Glomerular visceral epithelial cell (primary cell): ENCODE measurements around the gene OLFM1.

Experiments
- DNase-seq: peaks from one replicate; pipeline ENCODE4 v3.0.0-alpha.2; 2016; ENCODE audit errors: extremely low spot score

OLFM1 gene

GRCh38 chr9:135076143-135076875 lies 11.2 kb upstream of the OLFM1 start:
- no peak for DNase-seq

- no peak for DNase-seq
These were observed 10.5 kb upstream of the OLFM1 start for GRCh38 chr9:135076876-135077430.

DNA sequence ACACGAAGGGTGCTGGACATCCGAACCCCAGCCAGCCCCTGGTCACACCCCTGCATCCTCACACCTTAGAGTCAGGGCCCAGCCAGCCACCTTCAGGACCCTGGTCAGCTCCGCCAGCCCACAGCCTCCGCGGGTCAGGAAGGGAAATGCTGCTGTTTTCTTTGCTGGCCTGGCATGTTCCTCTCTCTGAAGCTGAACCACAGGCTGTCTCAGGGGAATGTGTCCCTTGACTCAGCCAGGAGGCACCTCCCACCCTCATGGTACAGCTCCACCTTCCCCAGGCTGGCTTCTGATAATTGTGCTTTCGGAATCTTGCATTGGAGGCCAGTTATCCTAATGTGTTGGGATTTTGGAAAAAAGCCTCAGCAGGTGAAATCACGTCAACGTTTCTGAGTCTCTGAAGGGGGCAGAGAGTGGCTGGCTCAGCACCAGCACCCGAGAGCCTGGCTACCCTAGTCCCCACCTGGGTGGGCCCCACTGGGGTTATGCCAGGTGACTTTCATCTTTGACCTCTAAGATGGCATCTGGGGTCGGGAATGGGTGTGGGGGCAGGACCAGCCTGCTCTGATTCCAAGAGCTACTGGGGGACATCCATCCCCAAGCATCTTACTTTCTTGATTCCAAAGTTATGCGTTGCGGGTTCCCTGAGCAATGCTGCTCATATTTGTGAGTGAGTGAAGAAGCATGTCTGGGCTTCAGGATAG lies 9.8 kb upstream of the OLFM1 start:
- DNase-seq, result no peak

- no peak for DNase-seq
These were observed 9.1 kb upstream of the OLFM1 start for GRCh38 chr9:135078361-135078821.

GRCh38 chr9:135079018-135079417 lies 8.4 kb upstream of the OLFM1 start:
- no peak for DNase-seq

DNA sequence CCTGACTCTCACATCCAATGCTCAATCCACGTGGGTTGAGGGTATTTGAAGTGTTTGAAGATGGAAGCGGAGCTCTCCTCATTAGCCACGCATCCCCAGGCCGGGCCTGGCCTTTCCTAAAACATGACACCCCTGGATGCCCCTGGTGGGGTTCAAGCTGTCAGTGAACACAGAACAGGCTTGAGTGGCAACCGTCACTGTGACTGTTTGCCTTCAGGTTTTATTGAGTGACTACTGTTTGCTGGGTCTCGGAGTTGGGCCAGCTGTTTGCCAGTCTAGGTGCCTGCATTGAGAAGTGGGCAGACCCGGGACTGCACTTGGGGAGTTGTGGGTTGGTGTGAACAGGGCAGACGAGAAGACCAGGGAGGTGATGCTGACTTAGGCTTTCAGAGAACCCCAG lies 7.8 kb upstream of the OLFM1 start:
- DNase-seq, result no peak

DNA sequence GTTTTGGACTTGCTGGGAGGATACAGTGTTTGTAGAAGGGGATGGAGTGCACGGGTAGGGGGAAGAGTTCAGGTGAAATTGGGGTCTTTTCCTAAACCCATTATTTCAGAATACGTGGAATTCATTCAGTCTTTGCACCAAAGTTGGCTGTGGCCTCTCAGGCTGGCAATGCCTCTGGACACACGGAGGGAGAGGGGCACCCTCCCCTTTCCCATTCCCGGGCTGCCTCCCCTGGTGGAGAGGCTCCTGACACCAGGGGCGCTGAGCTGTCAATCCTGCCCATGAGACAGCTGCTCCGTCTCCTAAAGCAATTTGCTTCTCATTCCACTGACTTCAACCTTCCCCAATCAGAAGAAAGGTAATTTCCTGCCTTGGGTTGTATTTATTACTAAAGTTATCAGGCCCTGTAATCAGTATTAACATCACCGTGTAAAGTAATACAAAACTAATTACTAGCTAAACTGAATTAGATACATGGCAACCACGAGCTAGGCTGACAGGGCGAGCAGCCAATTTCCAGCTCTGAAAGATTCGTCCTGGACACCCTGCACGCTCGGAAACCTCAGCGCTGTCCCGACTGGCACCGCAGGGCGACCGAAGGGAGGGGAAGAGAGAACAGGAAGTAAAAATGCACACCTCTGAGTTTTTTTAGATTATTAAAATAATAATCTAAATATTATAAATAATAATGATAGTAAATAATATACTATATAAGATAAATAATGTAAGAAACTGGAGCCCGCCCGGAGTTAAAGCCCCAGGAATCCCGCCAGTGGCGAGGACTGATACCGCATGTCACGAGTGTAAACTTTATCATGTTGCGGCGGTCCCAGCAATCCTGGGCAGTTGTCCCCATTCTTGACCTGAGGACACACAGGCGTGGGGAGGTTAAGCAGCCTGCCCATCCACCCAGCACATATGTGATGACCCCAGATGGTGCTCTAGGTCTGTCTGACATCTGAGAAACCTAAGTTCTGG lies 6.9 kb upstream of the OLFM1 start:
- no peak for DNase-seq

DNA sequence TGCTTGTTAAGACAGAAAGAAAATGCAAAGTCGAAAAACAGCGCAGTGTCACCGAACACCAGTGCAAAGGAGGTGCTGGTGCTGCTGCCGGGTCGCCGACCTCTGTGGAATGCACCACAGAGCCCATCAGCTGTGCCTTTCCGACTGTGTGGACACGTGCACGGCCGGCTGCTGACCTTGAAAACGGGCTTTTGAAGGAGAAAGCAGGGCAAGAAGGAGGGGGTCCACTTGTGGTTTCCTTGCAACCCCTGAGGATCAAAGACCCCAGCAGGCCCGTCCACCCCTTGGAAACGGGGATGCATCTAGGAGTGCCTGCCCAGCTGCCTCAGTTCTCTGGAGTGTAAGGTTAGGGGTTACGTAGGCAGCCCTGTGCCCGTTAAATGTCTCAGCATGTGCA lies 6.2 kb upstream of the OLFM1 start:
- DNase-seq, result no peak

DNA sequence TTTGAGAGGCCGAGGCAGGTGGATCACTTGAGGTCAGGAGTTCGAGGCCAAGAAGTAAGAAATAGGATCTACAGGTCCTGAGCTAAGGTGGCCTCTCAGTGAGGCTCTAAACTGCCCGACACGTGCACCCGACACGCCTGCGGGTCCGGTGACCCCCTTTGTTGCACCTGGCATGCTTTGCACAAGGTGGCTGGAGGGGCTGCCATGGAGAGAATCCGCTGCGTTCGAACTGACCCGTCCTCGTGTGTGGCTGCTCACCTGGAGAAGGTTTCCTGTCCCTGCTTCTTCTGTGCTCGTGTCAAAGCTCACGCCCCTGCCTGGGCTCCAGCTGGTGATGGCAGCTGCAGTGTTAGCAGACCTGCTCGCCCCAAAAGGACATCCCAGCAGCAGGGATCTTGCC lies 5.7 kb upstream of the OLFM1 start:
- DNase-seq, result no peak

DNA sequence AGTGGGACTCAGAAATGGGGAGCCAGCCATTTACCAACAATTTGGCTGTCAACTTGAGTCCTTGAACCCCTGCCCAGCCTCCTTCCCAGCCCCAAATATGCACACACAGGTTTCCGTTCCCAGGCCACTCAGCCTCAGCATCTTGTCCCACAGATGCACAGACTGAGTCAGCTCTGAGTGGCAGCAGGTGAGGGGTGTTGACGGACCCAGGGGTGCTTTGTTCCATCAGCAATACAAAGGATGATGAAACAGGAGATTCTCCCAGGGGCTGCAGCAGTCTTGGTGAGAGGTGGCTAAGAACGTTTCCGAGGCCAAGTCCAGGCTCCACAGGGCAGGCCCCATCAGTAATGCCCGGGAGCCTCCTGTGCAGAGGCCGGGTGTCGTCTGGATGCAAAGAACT lies 4.9 kb upstream of the OLFM1 start:
- no peak for DNase-seq

- no peak for DNase-seq
These were observed 4.1 kb upstream of the OLFM1 start for GRCh38 chr9:135083241-135083810.

DNA sequence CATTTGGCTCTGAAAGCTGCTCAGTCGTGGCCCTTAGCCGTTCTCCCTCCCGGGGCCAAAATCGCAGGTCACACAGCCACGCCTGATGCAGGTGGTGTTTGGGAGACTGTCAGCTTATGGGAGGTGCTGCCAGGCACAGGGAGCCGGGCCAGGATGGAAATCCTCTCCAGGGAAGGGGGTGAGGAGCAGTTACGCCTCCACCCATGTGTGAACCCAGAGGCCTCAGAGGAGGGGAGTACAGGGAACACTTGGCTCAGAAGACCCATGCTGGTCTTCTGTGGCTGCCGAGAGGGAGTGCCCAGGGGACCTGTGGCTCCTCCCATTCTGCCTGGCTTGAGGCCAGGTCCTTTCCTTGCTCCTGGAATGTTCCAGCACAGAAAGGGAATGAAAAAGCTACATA lies 3.6 kb upstream of the OLFM1 start:
- DNase-seq, result no peak

DNA sequence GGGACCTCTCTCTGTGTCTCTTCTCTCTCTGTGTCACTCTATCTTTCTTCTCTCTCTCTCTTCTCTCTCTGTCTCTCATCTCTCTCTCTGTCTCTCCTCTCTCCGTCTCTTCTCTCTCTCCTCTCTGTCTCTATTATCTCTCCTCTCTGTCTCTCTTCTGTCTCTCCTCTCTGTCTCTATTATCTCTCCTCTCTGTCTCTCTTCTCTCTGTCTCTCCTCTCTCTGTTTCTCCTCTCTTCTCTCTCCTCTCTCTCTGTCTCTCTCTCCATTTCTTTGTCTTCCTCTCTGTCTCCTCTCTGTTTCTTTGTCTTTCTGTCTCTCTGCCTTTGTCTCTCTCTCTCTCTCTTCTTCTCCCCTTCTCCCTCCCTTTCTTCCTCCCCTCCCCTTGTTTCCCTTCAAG lies 3.2 kb upstream of the OLFM1 start:
- no peak for DNase-seq

DNA sequence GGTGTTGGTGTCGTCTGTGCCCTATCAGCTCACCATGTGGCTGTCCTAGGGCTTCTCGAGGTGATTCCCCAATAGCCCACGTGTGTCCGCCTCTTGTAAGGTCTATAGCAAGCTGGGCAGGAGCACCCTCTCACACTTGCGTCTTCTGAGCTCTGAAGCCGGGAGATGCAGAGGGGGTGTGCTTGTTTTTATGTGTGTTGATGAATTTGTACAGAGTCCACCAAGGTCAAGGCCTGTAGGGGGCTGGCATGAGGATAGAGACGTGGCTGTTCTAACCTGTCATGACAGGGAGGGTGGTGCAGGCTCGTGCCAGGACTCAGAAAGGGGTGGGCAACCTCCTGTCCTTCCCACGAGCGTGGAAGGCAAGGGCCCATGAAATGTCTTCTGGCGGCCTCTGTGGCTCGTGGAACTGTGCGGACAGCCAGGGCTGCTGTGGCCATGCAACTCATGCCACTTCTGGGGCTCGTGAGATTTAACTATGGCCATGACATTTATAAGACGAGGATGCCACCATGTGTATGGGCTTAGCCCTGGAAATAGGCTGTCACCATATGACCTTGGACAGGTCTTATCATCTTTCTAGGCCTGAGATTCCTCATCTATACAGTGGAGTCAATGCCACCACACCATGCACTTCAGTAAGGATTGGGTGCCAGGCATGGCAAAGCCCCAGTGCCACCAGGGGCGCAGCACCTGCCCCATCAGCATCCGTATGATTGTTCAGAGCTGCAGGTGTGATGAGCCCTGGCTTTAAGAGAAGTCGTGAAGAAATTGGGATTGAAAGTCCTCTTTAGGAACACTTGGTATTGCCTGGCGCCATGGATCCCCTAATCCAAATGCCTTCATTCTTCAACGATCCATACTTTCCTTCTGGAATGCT lies 2.3 kb upstream of the OLFM1 start:
- DNase-seq, result no peak

DNA sequence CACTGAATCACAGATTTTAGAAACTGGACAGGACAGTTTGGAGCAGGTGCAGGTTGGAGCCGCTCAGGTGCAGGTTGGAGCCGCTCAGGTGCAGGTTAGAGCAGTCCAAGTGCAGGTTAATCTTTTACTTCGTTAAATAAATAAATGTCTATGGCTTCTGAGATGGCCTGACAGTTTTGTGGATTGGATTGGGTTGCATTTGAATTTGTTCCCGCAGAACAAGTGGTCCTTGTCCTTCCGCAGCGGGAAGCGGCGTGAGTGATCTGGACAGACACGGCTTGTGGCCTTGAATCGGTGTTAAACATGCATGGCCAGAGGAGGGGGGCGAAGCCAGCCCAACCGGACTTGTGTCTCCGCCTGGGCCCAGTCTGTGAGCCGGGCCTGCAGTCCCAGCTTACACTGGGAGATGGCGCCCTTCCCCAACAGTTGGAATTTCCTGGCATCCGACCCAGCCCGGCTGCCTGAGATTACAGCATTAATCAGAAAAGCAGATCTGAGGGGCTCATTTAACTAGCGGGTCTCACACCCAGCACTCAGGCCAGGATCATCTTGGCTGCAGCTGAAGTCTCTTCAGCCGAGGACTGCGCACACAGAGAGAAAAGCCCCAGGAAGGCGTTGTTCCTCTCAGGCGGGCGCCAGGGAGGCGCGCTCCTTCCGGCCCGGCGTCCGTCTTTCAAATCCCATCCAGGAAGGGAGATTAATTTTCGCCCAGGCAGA lies 1.5 kb upstream of the OLFM1 start:
- peak; percentile 35 for DNase-seq

DNA sequence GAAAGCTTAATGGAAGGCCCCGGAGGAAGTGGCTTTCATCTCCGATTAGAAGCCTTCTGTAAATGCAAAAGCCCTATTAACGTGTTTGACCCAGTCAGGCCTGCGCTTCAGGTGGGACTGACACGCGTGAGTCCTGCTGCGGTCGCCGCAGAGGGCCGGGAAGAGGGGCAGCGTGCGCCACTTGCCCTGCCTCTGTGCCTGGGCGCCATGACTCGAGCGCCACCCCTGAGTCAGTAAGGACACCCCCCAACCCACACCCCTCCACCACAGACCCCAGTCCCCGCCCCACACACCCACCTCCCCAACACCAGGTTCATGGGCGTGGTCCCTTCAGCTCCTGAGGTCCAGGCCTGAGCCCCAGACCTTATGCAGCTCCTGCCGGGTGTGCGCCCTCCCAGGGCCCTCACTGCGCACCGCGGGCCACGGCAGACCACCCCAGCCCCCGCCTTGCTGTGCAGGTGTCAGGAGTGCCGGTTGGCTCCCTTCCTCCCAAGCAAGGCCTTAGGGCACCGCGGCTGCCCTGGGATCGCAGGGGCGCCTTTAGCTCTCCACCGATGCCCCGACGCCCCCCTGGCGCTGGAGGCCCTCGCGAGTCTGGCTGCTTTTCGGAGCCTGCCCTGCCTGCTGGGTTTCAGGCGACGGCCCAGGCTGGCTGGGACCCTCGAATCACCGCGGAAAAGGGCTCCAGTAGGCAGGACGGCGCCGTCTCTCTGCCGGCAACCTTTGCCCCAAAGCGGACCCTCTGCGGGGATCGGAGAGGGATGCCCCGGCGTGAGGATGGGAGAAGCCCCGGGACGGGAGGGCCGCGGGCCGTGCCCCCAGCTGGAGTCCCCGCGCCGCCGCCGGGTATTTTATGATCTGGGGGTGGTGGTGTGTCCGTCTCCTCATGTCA lies 625 bp upstream of the OLFM1 start:
- no peak for DNase-seq

GRCh38 chr9:135087899-135088347 lies 455 bp downstream of the OLFM1 start:
- DNase-seq, result no peak

DNA sequence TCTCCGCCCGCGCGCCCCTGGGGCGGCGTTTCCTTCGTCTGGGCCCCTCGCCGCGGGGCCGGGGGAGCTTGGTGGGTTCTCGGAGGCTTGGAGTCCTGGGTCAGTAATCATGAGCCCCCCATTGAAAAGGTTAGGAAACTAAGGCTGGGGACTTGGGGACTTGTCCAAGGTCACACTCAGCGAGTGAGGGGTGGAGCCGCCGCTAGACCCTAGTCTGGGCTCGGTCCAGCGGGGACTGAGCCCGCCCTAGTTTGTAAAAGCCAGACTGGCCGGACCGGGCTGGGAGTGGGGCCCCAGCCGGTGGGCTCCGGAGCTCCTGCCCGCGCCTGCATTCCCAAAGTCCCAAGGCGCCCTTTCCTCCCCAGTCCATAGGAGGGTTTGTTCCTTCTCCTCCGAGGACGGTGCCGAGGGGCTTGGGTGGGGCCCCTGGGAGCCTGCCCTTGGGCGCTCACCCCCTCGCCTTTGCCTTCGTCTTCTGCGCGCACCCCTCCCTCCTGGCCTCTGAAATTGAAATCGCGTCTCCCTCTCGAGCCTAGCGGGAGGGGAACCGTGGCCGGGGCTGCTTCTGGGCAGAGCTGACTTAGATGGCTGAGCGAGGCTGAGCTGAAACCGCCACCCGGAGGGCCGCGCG lies 995 bp downstream of the OLFM1 start:
- no peak for DNase-seq
